Dedifferentiated amniotic fluid mesenchymal stem cell (primary cell): ENCODE data around the gene TBXT.
"Not testable (repeated sequence)": the region's sequence is repeated elsewhere in the genome, so short reads cannot be mapped to it uniquely, and the experiment has no call there.

ENCODE experiments used
- DNase-seq: peaks from one replicate; pipeline ENCODE4 v3.0.0-alpha.2; 2016; ENCODE audit errors: extremely low spot score

Gene TBXT

DNA sequence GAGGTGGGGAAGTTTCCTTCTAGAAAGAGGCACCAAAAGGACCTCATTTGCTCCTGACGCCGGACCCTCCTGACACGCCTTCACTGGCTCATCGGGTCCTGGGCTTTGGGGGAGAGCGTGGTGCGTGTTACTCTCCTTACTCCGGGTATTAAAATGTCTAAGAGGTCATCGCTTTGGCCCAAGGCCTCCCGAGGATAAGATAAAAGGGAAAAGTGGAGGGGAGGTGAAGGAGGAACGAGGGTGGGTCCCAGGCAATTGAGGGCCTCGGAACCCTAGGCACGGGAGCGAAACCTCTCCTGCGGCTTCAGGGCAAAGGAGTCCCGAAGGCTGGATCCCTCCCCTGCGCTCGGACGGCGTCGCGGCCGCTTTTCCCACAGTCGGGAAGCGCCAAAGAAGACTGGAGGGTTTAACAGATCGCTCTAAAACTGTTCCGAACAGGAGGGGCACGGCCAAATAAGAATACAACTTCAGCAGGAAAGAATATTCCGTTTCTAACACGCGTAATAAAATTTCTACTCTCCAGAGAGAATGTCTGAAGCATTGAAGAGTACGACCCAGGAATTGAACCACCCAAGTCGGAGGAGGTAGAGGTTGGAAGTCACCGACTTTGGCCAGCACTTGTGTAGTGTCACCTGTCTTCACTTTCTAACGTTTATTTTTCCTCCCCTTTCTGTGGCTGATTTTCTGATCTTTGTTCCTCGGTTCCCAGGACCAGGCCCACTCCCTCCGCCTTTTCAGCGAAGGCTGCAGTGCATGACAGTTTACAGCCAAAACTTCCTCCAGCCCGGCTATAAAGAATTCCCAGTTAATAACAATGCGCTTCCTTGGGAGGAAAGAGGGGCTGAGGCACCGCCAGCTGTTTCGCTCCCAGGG lies 2.1 kb upstream of the TBXT start:
- no peak for DNase-seq

- DNase-seq: no peak
Measured at GRCh38 chr6:166168616-166169548, 1.2 kb upstream of the TBXT start.

DNA sequence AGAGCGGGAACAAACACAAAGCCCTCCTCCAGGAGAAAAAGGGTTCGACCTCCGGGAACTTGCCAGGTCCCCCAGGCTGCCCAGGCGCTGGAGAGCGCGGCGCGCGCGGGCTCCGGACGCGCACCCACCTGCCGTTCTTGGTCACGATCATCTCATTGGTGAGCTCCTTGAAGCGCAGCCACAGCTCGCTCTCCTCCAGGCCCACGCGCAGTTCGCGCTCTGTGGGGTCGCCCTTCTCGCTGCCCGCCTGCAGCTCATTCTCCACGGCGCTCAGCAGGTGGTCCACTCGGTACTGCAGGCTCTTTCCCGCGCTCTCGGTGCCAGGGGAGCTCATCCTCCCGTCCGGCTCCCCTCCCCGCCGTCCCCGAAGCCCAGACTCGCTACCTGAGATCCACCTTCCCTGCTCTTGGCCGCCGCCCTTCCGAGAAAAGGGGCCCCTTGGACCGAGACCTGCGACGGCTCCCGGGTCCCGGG lies 356 bp downstream of the TBXT start:
- no peak for DNase-seq

DNA sequence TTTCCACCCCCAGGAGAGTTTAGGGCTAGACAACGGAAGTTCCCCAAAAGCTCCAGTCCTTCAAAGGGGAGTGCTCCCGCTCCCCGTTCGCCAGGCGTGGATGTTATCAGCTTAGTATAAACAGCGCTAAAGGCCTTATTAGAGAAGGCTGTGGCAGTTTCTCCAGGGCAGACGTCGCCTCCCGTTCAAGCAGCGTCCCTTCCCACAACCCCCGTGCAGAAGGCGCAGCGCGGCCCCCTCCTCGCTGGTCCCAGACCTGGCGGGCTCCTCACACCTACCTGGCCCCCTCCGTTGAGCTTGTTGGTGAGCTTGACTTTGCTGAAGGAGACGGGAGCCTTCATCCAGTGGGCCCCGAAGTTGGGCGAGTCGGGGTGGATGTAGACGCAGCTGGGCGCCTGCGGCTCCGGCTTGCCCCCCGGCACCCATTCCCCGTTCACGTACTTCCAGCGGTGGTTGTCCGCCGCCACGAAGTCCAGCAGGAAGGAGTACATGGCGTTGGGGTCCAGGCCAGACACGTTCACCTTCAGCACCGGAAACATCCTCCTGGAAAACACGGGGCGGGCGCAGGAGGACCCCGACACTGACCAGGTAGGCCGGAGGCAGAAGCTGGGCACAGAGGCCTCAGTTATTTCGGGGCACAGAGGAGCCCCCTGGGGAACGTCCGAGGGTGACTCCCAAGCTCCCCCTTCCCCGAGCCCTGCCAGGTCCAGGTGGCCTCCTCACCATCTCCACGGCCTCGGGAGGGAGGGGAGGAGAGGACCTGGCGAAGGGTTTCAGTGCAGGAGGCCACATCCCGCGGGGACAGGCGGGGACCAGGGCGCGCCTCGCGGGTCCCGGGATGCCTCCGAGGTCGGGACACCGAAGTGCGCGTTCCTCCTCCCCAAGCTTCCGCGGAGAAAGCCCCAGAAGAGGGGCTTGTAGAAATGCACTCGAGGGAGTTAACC lies 1.1 kb downstream of the TBXT start:
- DNase-seq: no peak

DNA sequence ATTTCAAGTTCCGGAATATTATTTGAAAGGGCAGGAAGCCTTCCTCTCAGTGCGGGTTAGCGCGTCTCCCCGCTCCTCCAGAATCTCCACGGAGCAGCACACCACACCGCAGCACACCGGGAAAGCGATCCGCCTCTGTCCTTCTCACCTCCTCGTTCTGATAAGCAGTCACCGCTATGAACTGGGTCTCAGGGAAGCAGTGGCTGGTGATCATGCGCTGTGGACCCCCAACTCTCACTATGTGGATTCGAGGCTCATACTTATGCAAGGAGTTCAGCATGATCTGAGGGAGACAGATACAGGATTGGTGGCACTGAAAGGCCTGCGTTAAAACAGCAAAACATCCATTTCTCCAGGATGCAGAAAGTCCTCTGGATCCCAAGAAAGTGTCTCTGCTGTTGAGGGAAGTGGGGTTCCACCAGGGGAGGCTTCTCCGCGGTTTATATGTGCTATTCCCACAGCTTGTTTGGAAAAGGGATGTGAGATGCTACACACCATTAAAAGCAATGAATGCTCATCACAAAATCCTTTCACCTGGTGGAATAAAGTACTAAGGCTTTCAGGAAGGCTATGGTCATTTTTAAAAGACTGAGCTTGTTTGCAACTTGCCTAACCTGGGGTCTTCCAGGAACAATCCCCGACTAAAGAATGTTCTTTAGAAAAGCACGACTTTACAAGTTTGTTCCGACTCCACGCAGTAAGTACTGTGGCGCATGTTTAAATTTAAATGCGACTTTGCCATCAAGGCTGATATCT lies 1.9 kb downstream of the TBXT start:
- DNase-seq: no peak

- DNase-seq: no peak
Measured at GRCh38 chr6:166162599-166163342, 4.9 kb downstream of the TBXT start.

GRCh38 chr6:166157930-166158617 lies 9.6 kb downstream of the TBXT start:
- no peak for DNase-seq

GRCh38 chr6:166156942-166157341 lies 10.7 kb downstream of the TBXT start:
- no peak for DNase-seq

DNA sequence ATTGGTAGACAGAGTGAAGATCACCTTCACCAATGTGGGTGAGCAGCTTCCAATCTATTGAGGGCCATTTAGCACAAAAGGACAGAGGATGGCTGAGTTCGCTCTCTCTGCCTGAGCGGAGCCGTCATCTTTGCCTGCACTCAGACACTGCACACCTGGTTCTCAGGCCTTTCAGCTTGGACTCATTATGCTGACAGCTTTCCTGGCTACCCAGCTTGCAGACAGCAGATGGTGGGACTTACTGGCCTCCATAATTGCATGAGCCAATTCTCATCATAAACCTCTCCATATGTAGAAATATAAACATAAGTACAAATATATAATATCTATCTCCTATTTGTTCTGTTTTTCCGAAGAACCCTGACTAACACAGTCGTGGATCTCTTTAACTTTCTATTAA lies 13.7 kb downstream of the TBXT start:
- no peak for DNase-seq

DNA sequence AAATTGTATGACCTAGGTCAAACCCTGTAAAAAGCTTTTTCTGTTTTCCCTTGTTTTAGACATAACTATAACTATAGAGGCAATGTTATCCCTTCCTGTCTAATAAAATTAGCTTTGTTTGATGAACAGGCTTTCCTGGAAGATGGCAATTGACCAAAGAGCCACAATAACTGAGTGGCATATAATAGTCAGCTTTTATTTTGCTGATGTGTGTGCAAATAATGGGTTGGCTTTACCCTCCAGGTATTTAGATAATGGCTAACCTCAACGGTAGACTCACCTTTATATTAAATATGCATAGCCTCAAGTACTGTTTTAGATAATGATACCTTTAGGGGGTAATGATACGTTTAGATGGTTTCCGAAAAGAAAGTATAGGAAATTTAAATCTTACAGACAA lies 15.0 kb downstream of the TBXT start:
- DNase-seq: no peak

GRCh38 chr6:166151798-166152197 lies 15.9 kb downstream of the TBXT start:
- DNase-seq: no peak

- DNase-seq: no peak
Measured at GRCh38 chr6:166145751-166146150, 21.9 kb downstream of the TBXT start.

GRCh38 chr6:166143011-166143410 lies 24.6 kb downstream of the TBXT start:
- no peak for DNase-seq

DNA sequence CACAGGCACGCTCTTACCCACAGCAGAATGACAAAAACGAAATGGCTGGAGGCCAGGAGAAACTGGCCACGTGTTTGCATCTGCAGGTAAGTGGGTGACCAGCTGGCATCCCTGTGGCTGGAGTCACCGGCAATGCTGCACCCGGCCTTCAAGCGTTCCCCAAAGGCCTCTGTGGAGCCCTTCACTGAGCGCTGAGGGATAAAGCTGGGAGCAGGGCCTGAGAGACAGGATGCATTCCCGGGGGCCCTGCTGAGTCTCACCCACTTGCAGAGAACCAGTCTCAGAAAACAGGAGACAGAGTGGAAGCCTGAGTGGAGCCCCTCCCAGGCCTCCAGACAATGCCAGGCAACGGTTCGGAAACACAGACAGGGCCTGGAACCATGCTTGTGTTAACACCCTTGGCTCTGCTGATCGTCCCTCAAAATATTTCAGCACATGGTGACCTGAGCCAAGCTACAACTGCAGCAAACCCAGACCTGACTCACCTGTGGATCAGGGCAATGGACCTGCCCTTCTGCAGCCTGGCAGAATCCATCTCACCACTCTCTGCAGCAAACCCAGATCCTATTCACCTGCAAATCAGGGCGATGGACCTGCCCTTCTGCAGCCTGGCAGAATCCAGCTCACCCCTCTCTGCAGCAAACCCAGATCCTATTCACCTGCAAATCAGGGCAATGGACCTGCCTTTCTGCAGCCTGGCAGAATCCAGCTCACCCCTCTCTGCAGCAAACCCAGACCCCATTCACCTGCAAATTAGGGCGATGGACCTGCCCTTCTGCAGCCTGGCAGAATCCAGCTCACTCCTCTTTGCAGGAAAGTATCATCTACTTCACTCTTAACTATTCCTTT lies 39.8 kb downstream of the TBXT start:
- no peak for DNase-seq

GRCh38 chr6:166123115-166123514 lies 44.5 kb downstream of the TBXT start:
- not testable (repeated sequence) for DNase-seq

DNA sequence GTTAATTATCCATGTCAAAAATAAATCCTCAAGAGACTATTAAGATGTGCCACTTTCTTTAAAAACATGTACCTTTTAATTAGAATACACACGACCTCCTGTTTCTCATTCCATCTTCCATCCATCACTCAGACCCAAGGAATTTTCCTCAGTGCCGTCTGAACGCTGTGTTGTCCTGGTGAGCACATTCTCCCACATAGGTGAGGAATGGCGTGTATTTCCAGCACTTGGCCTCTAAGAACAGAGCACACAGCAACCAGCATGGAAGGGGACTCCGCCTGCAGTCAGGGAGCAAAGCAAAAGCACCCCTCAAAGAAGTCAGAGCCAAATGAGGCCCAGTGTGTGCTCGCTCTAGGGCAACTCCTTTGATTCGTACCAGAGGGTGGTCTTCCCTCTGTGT lies 45.9 kb downstream of the TBXT start:
- DNase-seq: no peak

DNA sequence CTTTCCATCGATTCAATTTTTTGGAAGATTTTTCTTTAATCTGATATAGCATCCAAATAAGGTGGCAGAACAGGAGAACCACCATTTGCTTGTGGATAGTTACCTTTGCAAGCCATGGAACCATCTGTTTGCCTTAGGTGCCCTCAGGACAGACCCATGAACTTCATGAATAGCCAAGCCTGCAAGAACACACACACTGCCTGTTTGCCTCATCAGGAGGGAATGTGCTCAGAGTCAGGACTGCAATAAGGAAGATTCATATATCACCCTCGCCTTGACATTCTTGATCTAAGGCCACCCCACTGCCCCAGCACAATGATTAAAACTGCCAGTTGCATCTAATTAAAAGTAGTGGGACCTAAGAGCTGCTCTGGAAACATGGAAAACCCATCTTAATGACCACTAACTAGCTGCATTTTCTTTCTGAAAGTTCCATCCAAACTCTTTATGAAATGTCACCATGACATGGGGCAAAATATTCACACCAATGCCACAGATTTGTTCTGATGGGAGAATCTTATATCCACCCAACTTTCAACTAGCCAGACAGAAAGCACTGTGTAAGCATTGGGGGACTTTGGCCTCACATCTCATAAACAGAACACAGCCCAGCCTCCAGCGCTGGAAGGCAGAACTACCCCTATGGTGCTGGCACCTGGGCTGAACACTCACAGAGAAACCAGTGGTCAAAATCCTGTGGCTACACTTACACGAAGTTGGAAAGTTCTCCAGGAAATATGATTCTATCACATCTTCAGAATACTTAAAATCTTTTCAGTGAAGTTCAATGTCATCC lies 48.3 kb downstream of the TBXT start:
- no peak for DNase-seq

DNA sequence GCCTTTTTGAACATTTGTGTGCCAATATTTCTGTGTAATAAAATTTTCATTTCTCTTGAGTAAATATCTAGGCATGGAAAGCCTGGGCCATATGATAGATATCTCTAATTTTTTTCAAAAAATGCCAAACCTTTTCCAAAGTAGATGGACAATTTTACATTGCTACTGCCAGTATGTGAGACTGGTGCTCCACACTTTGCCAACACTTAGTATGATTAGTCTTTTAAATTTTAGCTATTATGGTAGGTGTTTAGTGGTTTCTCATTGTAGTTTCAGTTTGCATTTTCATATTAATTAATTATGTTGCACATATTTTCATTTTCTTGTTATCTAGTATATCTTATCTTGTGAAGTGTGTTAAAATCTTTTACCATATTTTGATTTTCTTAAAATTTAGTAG lies 52.0 kb downstream of the TBXT start:
- DNase-seq: no peak
